H1 (cell line): ENCODE results near the gene BTBD9. TPM values are rescaled to one million over a fixed set of nuclear protein-coding genes. Genes with fewer than 3 reads are reported as not detected.

Experiments
- CTCF ChIA-PET: fragments of 300-600 bp; sonication (Branson Sonifier 250); formaldehyde crosslinking; loops from one replicate; lab custom pipeline; 2021; ENCODE audit not compliant: partially characterized antibody; lab: Charles Lee
- POLR2A ChIA-PET: fragments of 300-600 bp; sonication (Branson Sonifier 250); formaldehyde crosslinking; loops from one replicate; lab custom pipeline; 2021; ENCODE audit warnings: inconsistent platforms; ENCODE audit not compliant: partially characterized antibody; lab: Charles Lee
- DNase-seq, 2 experiments: peaks; one replicate each; pipeline versions ENCODE4 v3.0.0 to v3.0.0-alpha.2; 2010 to 2022; ENCODE audit warnings: low spot score in 2 of 2, low read depth in 1 of 2, mixed read lengths in 1 of 2
- FAIRE-seq: peaks from 2 replicates; lab custom pipeline; 2011; peaks lifted over from hg19 to GRCh38; lab: Jason Lieb, UNC
- H2AFZ ChIP-seq: 2 replicates; pipeline ENCODE4 v1.8.1; 2012; ENCODE audit warnings: low read length, inconsistent platforms
- H2AK5ac ChIP-seq: 2 replicates; pipeline ENCODE4 v1.6.1; 2013; ENCODE audit warnings: low read depth, low read length
- H2BK120ac ChIP-seq: replicated peaks from 2 replicates; pipeline ENCODE3; 2013; ENCODE audit warnings: low read depth, low read length, inconsistent platforms
- H2BK12ac ChIP-seq: 2 replicates; pipeline ENCODE4 v1.6.1; 2013; ENCODE audit warnings: low read depth, low read length
- H2BK15ac ChIP-seq: 2 replicates; pipeline ENCODE4 v1.6.1; 2013; ENCODE audit warnings: low read length
- H2BK20ac ChIP-seq: 2 replicates; pipeline ENCODE4 v1.6.1; 2013; ENCODE audit warnings: low read length
- H2BK5ac ChIP-seq: 2 replicates; pipeline ENCODE4 v1.6.1; 2013; ENCODE audit warnings: low read depth, low read length
- H3K14ac ChIP-seq: 2 replicates; pipeline ENCODE4 v1.6.1; 2013; ENCODE audit warnings: inconsistent platforms; ENCODE audit not compliant: insufficient read length
- H3K18ac ChIP-seq: 2 replicates; pipeline ENCODE4 v1.6.1; 2013; ENCODE audit warnings: low read length; ENCODE audit errors: extremely low read depth
- H3K23ac ChIP-seq: 2 replicates; pipeline ENCODE4 v1.6.1; 2013; ENCODE audit warnings: inconsistent platforms; ENCODE audit not compliant: insufficient read length
- H3K23me2 ChIP-seq: 2 replicates; pipeline ENCODE4 v1.6.1; 2013; ENCODE audit warnings: low read depth, low read length
- H3K27ac ChIP-seq: 2 replicates; pipeline ENCODE4 v1.6.1; 2011; ENCODE audit warnings: low read depth, low read length, inconsistent platforms
- H3K27me3 ChIP-seq, 4 experiments: replicated peaks in 1 of 4; 1 replicate in 1 of 4; 2 replicates in 3 of 4; pipeline versions ENCODE4 v1.6.1 to v1.8.1; 2011 to 2013; ENCODE audit warnings: low read length in 3 of 4, mild to moderate bottlenecking in 3 of 4, inconsistent platforms in 2 of 4, mixed read lengths in 2 of 4, moderate library complexity in 1 of 4; ENCODE audit not compliant: control insufficient read depth in 3 of 4, insufficient read depth in 3 of 4; ENCODE audit errors: extremely low read depth in 1 of 4
- H3K36me3 ChIP-seq, 4 experiments: 2 replicates each; pipeline versions ENCODE4 v1.6.1 to v1.8.1; 2011 to 2013; ENCODE audit warnings: mild to moderate bottlenecking in 4 of 4, low read length in 3 of 4, moderate library complexity in 2 of 4, control low read depth in 1 of 4, inconsistent platforms in 1 of 4; ENCODE audit not compliant: insufficient read depth in 4 of 4, control insufficient read depth in 2 of 4
- H3K4ac ChIP-seq: replicated peaks from 2 replicates; pipeline ENCODE3; 2013; ENCODE audit warnings: low read length, low read depth, mixed read lengths, inconsistent platforms; ENCODE audit not compliant: insufficient read length
- H3K4me1 ChIP-seq, 4 experiments: replicated peaks in 1 of 4; 1 replicate in 1 of 4; 2 replicates in 3 of 4; pipeline versions ENCODE4 v1.6.1 to v1.8.1; 2011 to 2013; ENCODE audit warnings: low read length in 3 of 4, inconsistent platforms in 2 of 4, mixed read lengths in 1 of 4; ENCODE audit not compliant: insufficient read depth in 4 of 4, control insufficient read depth in 3 of 4
- H3K4me2 ChIP-seq, 2 experiments: 2 replicates each; pipeline versions ENCODE4 v1.6.1 to v1.8.1; 2011 to 2013; ENCODE audit warnings: low read depth in 2 of 2, low read length in 2 of 2, control low read depth in 1 of 2, inconsistent platforms in 1 of 2, mild to moderate bottlenecking in 1 of 2; ENCODE audit not compliant: insufficient read depth in 1 of 2
- H3K4me3 ChIP-seq, 4 experiments: fragments of 200-600, 300-600 bp in 1 of 4; sonication (generic), shearing (Covaris generic), sonication (Bioruptor Twin) in 1 of 4; 2 replicates each; pipeline versions ENCODE4 v1.5.1 to v1.8.1; 2011 to 2016; ENCODE audit warnings: low read length in 4 of 4, low read depth in 3 of 4, control low read depth in 2 of 4, inconsistent platforms in 2 of 4, mild to moderate bottlenecking in 2 of 4, mixed read lengths in 1 of 4, moderate library complexity in 1 of 4; ENCODE audit not compliant: insufficient read depth in 2 of 4; ENCODE audit errors: extremely low read depth in 1 of 4
- H3K56ac ChIP-seq: replicated peaks from 2 replicates; pipeline ENCODE3; 2013; ENCODE audit warnings: low read depth, mild to moderate bottlenecking, mixed read lengths, low read length, inconsistent platforms; ENCODE audit not compliant: insufficient read length
- H3K79me1 ChIP-seq: 2 replicates; pipeline ENCODE4 v1.6.1; 2013; ENCODE audit warnings: low read depth, low read length, control low read depth
- H3K79me2 ChIP-seq, 2 experiments: 2 replicates each; pipeline versions ENCODE4 v1.6.1 to v1.8.1; 2012 to 2013; ENCODE audit warnings: low read length in 2 of 2, mild to moderate bottlenecking in 2 of 2, inconsistent platforms in 1 of 2; ENCODE audit not compliant: insufficient read depth in 2 of 2, control insufficient read depth in 1 of 2
- H3K9ac ChIP-seq, 4 experiments: replicated peaks in 1 of 4; 1 replicate in 1 of 4; 2 replicates in 3 of 4; pipeline versions ENCODE4 v1.6.1 to v1.8.1; 2011 to 2013; ENCODE audit warnings: low read depth in 3 of 4, low read length in 3 of 4, control low read depth in 2 of 4, mild to moderate bottlenecking in 2 of 4, moderate library complexity in 2 of 4, inconsistent platforms in 1 of 4; ENCODE audit errors: extremely low read depth in 1 of 4
- H3K9me3 ChIP-seq, 2 experiments: 2 replicates each; pipeline versions ENCODE4 v1.6.1 to v1.8.1; 2012 to 2013; ENCODE audit warnings: mild to moderate bottlenecking in 2 of 2, moderate library complexity in 2 of 2, control low read depth in 1 of 2, inconsistent platforms in 1 of 2, low read depth in 1 of 2, low read length in 1 of 2, mixed read lengths in 1 of 2; ENCODE audit not compliant: insufficient read depth in 2 of 2
- H4K20me1 ChIP-seq, 2 experiments: replicated peaks in 1 of 2; 2 replicates each; pipeline versions ENCODE3 to v1.8.1; 2011 to 2013; ENCODE audit warnings: inconsistent platforms in 2 of 2, low read length in 2 of 2, mild to moderate bottlenecking in 1 of 2; ENCODE audit not compliant: insufficient read depth in 2 of 2, control insufficient read depth in 1 of 2
- H4K5ac ChIP-seq: 2 replicates; pipeline ENCODE4 v1.6.1; 2013; ENCODE audit warnings: low read length, low read depth, mixed read lengths, inconsistent platforms; ENCODE audit not compliant: insufficient read length
- H4K8ac ChIP-seq: 2 replicates; pipeline ENCODE4 v1.8.0; 2013; ENCODE audit warnings: mild to moderate bottlenecking, moderate library complexity, low read length, inconsistent platforms; ENCODE audit not compliant: insufficient read depth; ENCODE audit errors: extremely low read depth
- H4K91ac ChIP-seq: replicated peaks from 2 replicates; pipeline ENCODE3; 2013; ENCODE audit warnings: low read length, mixed read lengths, inconsistent platforms; ENCODE audit not compliant: insufficient read length
- ATF2 ChIP-seq: IDR thresholded peaks from 2 replicates; pipeline ENCODE4 v1.6.1; 2012; ENCODE audit warnings: low read length, inconsistent platforms
- CTBP2 ChIP-seq: IDR thresholded peaks from 2 replicates; pipeline ENCODE4 v1.7.0; 2011; ENCODE audit warnings: borderline replicate concordance, mild to moderate bottlenecking, moderate library complexity, mixed read lengths, low read length; ENCODE audit not compliant: insufficient read depth, insufficient read length
- CTCF ChIP-seq, 3 experiments: IDR thresholded peaks; 1 replicate in 2 of 3; 2 replicates in 1 of 3; pipeline versions ENCODE4 v1.5.1 to v1.6.1; 2011; ENCODE audit warnings: low read length in 3 of 3, mild to moderate bottlenecking in 3 of 3, inconsistent platforms in 2 of 3, low read depth in 1 of 3, moderate library complexity in 1 of 3; ENCODE audit not compliant: insufficient read depth in 1 of 3; ENCODE audit errors: control extremely low read depth in 1 of 3
- GTF2F1 ChIP-seq: IDR thresholded peaks from 2 replicates; pipeline ENCODE4 v1.6.1; 2012; ENCODE audit warnings: low read depth, low read length, improper control_type of control experiment, borderline replicate concordance
- RAD21 ChIP-seq, 2 experiments: IDR thresholded peaks in 1 of 2; conservative IDR thresholded peaks in 1 of 2; 2 replicates each; pipeline ENCODE4 v1.6.1; 2011; ENCODE audit warnings: low read depth in 2 of 2, low read length in 2 of 2, improper control_type of control experiment in 1 of 2, inconsistent platforms in 1 of 2, mild to moderate bottlenecking in 1 of 2, moderate library complexity in 1 of 2
- WGBS, 2 experiments: shearing (Covaris generic) in 1 of 2; methylation state at CpG; one replicate each; pipeline versions ENCODE4 v1.1.6 to v1.1.7; 2013 to 2015; ENCODE audit warnings: low lambda C conversion rate in 2 of 2, mixed read lengths in 2 of 2, inconsistent platforms in 1 of 2, low coverage in 1 of 2, missing lambda C conversion rate in 1 of 2; ENCODE audit not compliant: insufficient replicate concordance in 2 of 2, insufficient coverage in 1 of 2, insufficient read length in 1 of 2; ENCODE audit errors: extremely low coverage in 1 of 2, missing lambda C conversion rate in 1 of 2; 5-methylcytosine and 5-hydroxymethylcytosine counted together
- polyA plus RNA-seq, 7 experiments: library from polyadenylated mRNA; depleted of rRNA in 3 of 7; stranded (reverse) in 5 of 7; unstranded in 2 of 7; fragments of >200 nt in 5 of 7; fragments of 200-250 nt in 2 of 7; gene quantifications; 1 replicate in 5 of 7; 2 replicates in 1 of 7; 4 replicates in 1 of 7; pipeline versions ENCODE4 v1.2.1 to v1.2.3, GENCODE V29; 2011 to 2013; ENCODE audit warnings: missing spikeins in 2 of 7, mixed read lengths in 2 of 7
- total RNA-seq: library from RNA; stranded (reverse); fragmentation: NEBNext Ultra II Directional; extraction: Animal tissue kit (Norgen Biotek cat#: 25700); gene quantifications from 2 replicates; pipeline ENCODE4 v1.2.1, GENCODE V29; 2021

The BTBD9 gene
- total and polyA plus RNA-seq, 2 of the 8 experiments (the other 6 are each of a cell fraction or from before 2014, with no cell fraction given) = 0.92 to 4.1 TPM

- Histone ChIP-seq H3K4me3 (no peak overlapping the region), H3K23me2 (no peaks in the 10 kb centered on the region), H4K20me1 (no peaks in the 10 kb centered on the region), H2BK15ac (no peak overlapping the region), H3K56ac (no peak overlapping the region), H3K36me3 (no peaks in the 10 kb centered on the region), H3K79me1 (no peaks in the 10 kb centered on the region), H4K8ac (no peak overlapping the region), H2BK5ac (no peak overlapping the region), H2BK20ac (no peak overlapping the region), H3K4me2 (no peak overlapping the region), H3K4me1 (peaks cover 0 to 4% (median 0%) of the 10 kb centered on the region in 4 experiments; a peak in 1 of 7 replicates), H3K4ac (no peak overlapping the region), H4K91ac (no peak overlapping the region), H4K5ac (no peak overlapping the region), H3K9ac (no peak overlapping the region), H3K23ac (no peak overlapping the region), H3K9me3 (no peaks in the 10 kb centered on the region), H2AK5ac (no peak overlapping the region), H3K27me3 (no peaks in the 10 kb centered on the region), H2BK12ac (no peak overlapping the region), H3K18ac (no peak overlapping the region), H2AFZ (no peak overlapping the region), H3K14ac (no peak overlapping the region), H3K27ac (no peak overlapping the region), H2BK120ac (no peak overlapping the region), H3K79me2 (no peaks in the 10 kb centered on the region)
- FAIRE-seq = peak; percentile 82
- CTCF ChIA-PET = interaction anchor here (0.6 to 4.1 kb wide), 60 partner anchors 8 to 771 kb away, joined by 3 to 22 read pairs (median 4); no protein-coding TSS in a partner anchor
- DNase-seq = peak; percentile 57 to 95
- TF ChIP-seq RAD21 (IDR thresholded peaks at IDR 0.05 in 1 of 2, conservative IDR thresholded peaks at IDR 0.05 in 1 of 2; ENCODE audit: low read depth in 2 of 2, low read length in 2 of 2) (peak; percentile 97 to 98), GTF2F1 (no peak), CTCF (IDR thresholded peaks at IDR 0.05; ENCODE audit: control extremely low read depth in 1 of 3, insufficient read depth in 1 of 3, low read depth in 1 of 3, low read length in 3 of 3) (peak in 2 of 3 experiments; percentile 72 to 75; a peak in 3 of 4 replicates), ATF2 (no peak), CTBP2 (no peak)
- POLR2A ChIA-PET = no interaction called here
- 42% methylated on average over 6 of the region's 6 CpGs; no CpG with 5 or more reads in 1 of the 2 experiments for WGBS, 2 experiments
Measured at GRCh38 chr6:38493931-38494547, 145.7 kb downstream of the BTBD9 start.
